GM18498 (cell line): Measurements from ENCODE around the gene DNAH2.

Source experiments
- ATAC-seq: cut with Tn5 transposase; IDR thresholded peaks from one replicate; pipeline ENCODE4 v1.9.1; 2021; ENCODE audit warnings: mild to moderate bottlenecking, moderate library complexity; ENCODE audit not compliant: unreplicated experiment

DNAH2 gene

GRCh38 chr17:7818026-7818425 lies 100.5 kb downstream of the DNAH2 start:
- no peak for ATAC-seq

GRCh38 chr17:7818746-7819645 lies 101.5 kb downstream of the DNAH2 start:
- no peak for ATAC-seq

- no peak for ATAC-seq
Measured at GRCh38 chr17:7820231-7820630, 102.7 kb downstream of the DNAH2 start.

- ATAC-seq, result no peak
Measured at GRCh38 chr17:7822126-7822525, 104.6 kb downstream of the DNAH2 start.

GRCh38 chr17:7823581-7824001 lies 106.0 kb downstream of the DNAH2 start:
- no peak for ATAC-seq

GRCh38 chr17:7824021-7824924 lies 106.7 kb downstream of the DNAH2 start:
- no peak for ATAC-seq

- ATAC-seq, result no peak
Measured at GRCh38 chr17:7825206-7825990, 107.9 kb downstream of the DNAH2 start.

GRCh38 chr17:7830616-7831015 lies 113.1 kb downstream of the DNAH2 start:
- ATAC-seq, result no peak

GRCh38 chr17:7831233-7831632 lies 113.7 kb downstream of the DNAH2 start:
- ATAC-seq, result no peak

GRCh38 chr17:7832431-7832830 lies 114.9 kb downstream of the DNAH2 start:
- no peak for ATAC-seq

- no peak for ATAC-seq
Measured at GRCh38 chr17:7833011-7833794, 115.7 kb downstream of the DNAH2 start.

- peak; percentile 55 for ATAC-seq
Measured at GRCh38 chr17:7833795-7834541, 116.4 kb downstream of the DNAH2 start, which contains the start of gene KDM6B. KDM6B (plus strand) TSS chr17:7834217; CDS start chr17:7845555, 11,338 bp downstream.

- ATAC-seq, result no peak
Measured at GRCh38 chr17:7834542-7834956, 117.0 kb downstream of the DNAH2 start.

- peak; percentile 48 for ATAC-seq
Measured at GRCh38 chr17:7834957-7835813, 117.6 kb downstream of the DNAH2 start.

GRCh38 chr17:7835814-7836595 lies 118.5 kb downstream of the DNAH2 start:
- peak; percentile 33 for ATAC-seq

GRCh38 chr17:7836596-7837407 lies 119.3 kb downstream of the DNAH2 start:
- no peak for ATAC-seq
